OCI-LY3 (cell line): ENCODE data around the gene CLP1.

Experiments
- CTCF ChIP-seq: fragments of 200-600, 300-600 bp; sonication (generic); IDR thresholded peaks from 2 replicates; pipeline ENCODE4 v1.5.1; 2014; ENCODE audit warnings: antibody characterized with exemption, low read length, low read depth
- EZH2phosphoT487 ChIP-seq: fragments of 200-600 bp; shearing (Covaris generic); IDR thresholded peaks from 2 replicates; pipeline ENCODE4 v1.6.1; 2018; ENCODE audit warnings: antibody characterized with exemption, mixed run types, low read depth

- TF ChIP-seq CTCF: peak; percentile 44
- TF ChIP-seq EZH2phosphoT487: no peak
These were observed 10.3 kb downstream of the CLP1 start, which contains the start of gene ZDHHC5 for GRCh38 chr11:57667736-57668433.
